ENCODE measurements around the gene HSPA4. TPM values are rescaled to one million over a fixed set of nuclear protein-coding genes. Genes with fewer than 3 reads are reported as not detected.

HSPA4 gene

DNA sequence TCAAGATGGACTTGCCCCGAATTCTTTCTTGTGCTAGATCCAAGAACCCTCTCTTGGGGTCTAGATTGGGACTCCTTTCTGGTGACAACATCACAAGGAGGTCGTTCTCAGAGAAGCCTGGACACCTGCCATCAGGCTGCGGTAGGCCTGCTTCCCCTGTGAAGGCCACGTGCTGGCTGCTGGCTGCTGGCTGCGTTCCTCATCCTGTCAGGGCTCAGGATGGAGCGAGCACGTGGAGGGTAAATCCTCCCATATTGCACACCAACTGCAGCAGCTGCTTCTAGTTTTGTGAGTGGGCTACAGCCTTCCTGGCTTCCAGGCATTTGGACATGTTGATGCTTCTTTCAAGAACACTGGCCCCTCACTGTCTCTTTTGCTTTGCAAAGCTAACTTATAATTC lies 95.6 kb downstream of the HSPA4 start:
- Histone ChIP-seq H3K9me3 (replicated peaks; ENCODE audit: low read length) (no peaks in the 10 kb centered on the region), H3K9ac (ENCODE audit: low read depth, low read length) (no peak overlapping the region), H3K4me3 (ENCODE audit: low read length) (no peak overlapping the region), H3K27me3 (ENCODE audit: control insufficient read depth, insufficient read depth, low read length) (peaks cover 5% of the 10 kb centered on the region), H3K4me1 (ENCODE audit: control insufficient read depth, insufficient read depth, low read length) (no peaks in the 10 kb centered on the region), H3K4me2 (ENCODE audit: low read length) (no peak overlapping the region), H3K36me3 (ENCODE audit: insufficient read depth, low read length) (no peaks in the 10 kb centered on the region)

DNA sequence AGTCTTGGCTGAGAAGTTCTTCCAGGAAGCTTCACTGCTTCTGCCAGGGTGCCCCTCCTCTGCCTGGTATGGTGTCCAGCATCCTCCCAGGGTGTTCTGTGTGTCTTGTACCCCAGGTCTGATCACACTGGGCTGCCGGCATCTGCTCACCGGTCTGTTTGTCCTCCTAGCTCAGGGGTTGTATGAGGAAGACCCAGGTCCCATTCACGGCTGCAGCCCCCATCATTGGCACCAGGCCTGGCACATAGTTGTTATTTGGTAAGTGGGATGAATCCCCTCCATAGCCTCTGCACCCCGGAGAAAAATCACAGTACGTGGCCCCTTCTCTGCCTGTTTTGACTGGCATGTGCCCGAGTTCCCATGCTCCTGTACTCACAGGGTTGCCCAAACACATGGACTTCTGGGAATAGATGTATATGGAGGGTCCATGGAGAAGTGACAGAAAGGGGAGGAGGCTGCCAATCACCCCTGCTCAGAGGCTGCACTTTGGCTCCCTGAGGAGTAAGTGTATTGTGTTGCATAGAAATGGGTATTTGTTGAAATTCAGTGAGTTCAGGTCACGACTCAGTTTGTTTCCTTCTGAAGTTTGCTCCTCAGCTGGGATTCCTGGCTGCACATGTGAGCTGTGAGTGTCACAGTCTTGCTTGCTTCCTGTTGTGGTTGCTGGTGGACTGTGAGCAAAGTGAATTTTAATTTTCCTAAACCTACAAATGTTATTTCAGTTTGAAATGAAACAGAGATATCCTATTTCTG lies 96.2 kb downstream of the HSPA4 start:
- peaks cover 5% of the 10 kb centered on the region for H3K27me3 ChIP-seq (ENCODE audit: control insufficient read depth, insufficient read depth, low read length)
- no peaks in the 10 kb centered on the region for H3K9me3 ChIP-seq (replicated peaks; ENCODE audit: low read length)
- no peaks in the 10 kb centered on the region for H3K4me1 ChIP-seq (ENCODE audit: control insufficient read depth, insufficient read depth, low read length)
- H3K9ac ChIP-seq (ENCODE audit: low read depth, low read length), result no peak overlapping the region
- H3K4me2 ChIP-seq (ENCODE audit: low read length), result no peak overlapping the region
- no peaks in the 10 kb centered on the region for H3K36me3 ChIP-seq (ENCODE audit: insufficient read depth, low read length)
- H3K4me3 ChIP-seq (ENCODE audit: low read length), result no peak overlapping the region

DNA sequence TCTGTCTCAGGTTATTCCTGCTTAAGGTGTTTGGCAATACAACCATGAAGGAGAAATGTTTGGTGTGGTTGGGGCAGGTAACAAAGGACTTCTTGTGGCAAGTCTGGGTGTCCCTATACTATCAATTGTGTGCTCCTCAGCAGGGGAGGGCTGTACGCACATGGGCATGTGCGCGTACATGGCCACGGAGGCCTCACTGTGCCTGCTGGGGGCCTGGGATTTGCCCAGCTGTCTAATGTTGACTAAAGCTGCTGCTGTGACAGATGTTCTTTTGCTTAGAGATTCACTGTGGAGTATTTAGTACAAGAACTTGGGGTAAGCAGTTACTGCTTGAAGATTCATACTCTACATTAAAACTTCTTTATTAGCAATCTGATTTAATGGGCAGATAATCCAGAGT lies 97.5 kb downstream of the HSPA4 start:
- Histone ChIP-seq H3K4me3 (ENCODE audit: low read length) (no peak overlapping the region), H3K4me2 (ENCODE audit: low read length) (no peak overlapping the region), H3K4me1 (ENCODE audit: control insufficient read depth, insufficient read depth, low read length) (no peaks in the 10 kb centered on the region), H3K27me3 (ENCODE audit: control insufficient read depth, insufficient read depth, low read length) (peaks cover 5% of the 10 kb centered on the region), H3K36me3 (ENCODE audit: insufficient read depth, low read length) (no peaks in the 10 kb centered on the region), H3K9me3 (replicated peaks; ENCODE audit: low read length) (no peaks in the 10 kb centered on the region), H3K9ac (ENCODE audit: low read depth, low read length) (no peak overlapping the region)

DNA sequence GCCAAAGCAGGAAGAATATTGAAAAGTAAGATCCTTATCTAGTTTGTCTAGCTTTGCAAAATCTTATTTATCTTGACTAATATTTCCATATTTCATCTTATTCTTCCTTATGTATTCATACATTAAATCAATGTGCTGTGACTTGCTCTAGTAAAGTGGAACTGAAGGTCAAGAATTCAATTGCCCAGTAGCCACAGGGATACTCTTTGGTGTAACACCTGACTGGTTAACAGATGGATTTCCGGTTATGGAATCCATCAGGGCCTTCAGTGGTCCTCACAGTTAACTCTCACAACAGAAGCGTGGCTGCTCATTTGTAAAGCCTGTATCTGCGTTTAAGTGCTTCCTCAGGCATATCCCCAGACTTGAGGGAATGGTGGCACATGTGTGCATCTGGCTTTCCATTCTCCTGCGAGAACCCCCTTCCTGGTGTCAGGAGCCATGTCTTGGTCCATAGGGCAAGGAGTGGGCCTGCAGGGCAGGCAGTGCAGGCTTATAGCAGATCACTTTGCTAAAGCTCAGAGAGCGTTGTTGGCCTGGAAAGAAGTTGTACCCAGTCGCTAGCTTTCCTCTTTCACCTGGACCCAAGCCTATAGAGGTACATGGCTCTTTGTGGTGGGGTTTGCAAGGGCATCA lies 99.2 kb downstream of the HSPA4 start:
- Histone ChIP-seq H3K36me3 (ENCODE audit: insufficient read depth, low read length) (no peaks in the 10 kb centered on the region), H3K9ac (ENCODE audit: low read depth, low read length) (no peak overlapping the region), H3K9me3 (replicated peaks; ENCODE audit: low read length) (no peaks in the 10 kb centered on the region), H3K4me1 (ENCODE audit: control insufficient read depth, insufficient read depth, low read length) (no peaks in the 10 kb centered on the region), H3K27me3 (ENCODE audit: control insufficient read depth, insufficient read depth, low read length) (peaks cover 5% of the 10 kb centered on the region), H3K4me3 (ENCODE audit: low read length) (no peak overlapping the region), H3K4me2 (ENCODE audit: low read length) (no peak overlapping the region)

- no peaks in the 10 kb centered on the region for H3K4me1 ChIP-seq (ENCODE audit: control insufficient read depth, insufficient read depth, low read length)
- no peaks in the 10 kb centered on the region for H3K36me3 ChIP-seq (ENCODE audit: insufficient read depth, low read length)
- H3K9ac ChIP-seq (ENCODE audit: low read depth, low read length), result no peak overlapping the region
- no peaks in the 10 kb centered on the region for H3K9me3 ChIP-seq (replicated peaks; ENCODE audit: low read length)
- H3K4me3 ChIP-seq (ENCODE audit: low read length), result no peak overlapping the region
- H3K27me3 ChIP-seq (ENCODE audit: control insufficient read depth, insufficient read depth, low read length), result no peaks in the 10 kb centered on the region
- H3K4me2 ChIP-seq (ENCODE audit: low read length), result no peak overlapping the region
Observed at GRCh38 chr5:133154274-133155075, 102.7 kb downstream of the HSPA4 start.

- no peaks in the 10 kb centered on the region for H3K36me3 ChIP-seq (ENCODE audit: insufficient read depth, low read length)
Observed at GRCh38 chr5:133155326-133155969, 103.6 kb downstream of the HSPA4 start.

More at GRCh38 chr5:133155326-133155969, 103.6 kb downstream of the HSPA4 start:
- Histone ChIP-seq H3K9me3 (replicated peaks; ENCODE audit: low read length) (no peaks in the 10 kb centered on the region), H3K9ac (ENCODE audit: low read depth, low read length) (no peak overlapping the region), H3K4me3 (ENCODE audit: low read length) (no peak overlapping the region), H3K4me1 (ENCODE audit: control insufficient read depth, insufficient read depth, low read length) (no peaks in the 10 kb centered on the region), H3K4me2 (ENCODE audit: low read length) (no peak overlapping the region), H3K27me3 (ENCODE audit: control insufficient read depth, insufficient read depth, low read length) (peaks cover 6% of the 10 kb centered on the region)

Small RNAs within 50 kb of the gene (small RNA-seq; reads per million reads assigned to genes)
- gene AC113410.1, result not detected
- gene AC113410.3, result not detected

Data from skeletal muscle satellite cell (primary cell).